ENCODE data around the gene TCF20.

DNA sequence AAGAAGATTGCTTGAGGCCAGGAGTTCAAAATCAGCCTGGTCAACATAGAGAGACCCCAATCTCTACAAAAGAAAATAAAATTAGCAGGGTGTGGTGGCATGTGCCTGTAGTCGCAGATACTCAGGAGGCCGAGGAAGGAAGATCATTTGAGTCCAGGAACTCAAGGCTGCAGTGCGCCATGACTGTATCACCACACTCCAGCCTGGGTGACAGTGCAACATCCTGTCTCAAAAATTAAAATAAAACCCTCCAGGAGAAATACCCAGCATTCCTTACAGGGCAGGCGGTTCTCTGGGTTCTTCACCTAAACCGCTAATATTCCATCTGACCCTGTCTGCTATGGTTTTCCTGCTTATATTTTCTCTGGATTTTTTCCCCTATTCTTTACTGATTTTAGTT is 13.5 kb downstream of the TCF20 start:
- no peak for TF ChIP-seq CTCF (IDR thresholded peaks at IDR 0.05; ENCODE audit: low read length)
- TF ChIP-seq EZH2 (IDR thresholded peaks at IDR 0.05; ENCODE audit: borderline replicate concordance, low read length): no peak
